Measurements from ENCODE around the gene IL12RB1. TPM values are rescaled to one million over a fixed set of nuclear protein-coding genes. Genes with fewer than 3 reads are reported as not detected.
A peak's percentile ranks its signal among the peaks of the same experiment; 100 is the strongest.

Gene IL12RB1
- total and polyA plus RNA-seq, 2 donors (not counting 3 experiments of a cell fraction or from before 2014, with no cell fraction given): not detected

DNA sequence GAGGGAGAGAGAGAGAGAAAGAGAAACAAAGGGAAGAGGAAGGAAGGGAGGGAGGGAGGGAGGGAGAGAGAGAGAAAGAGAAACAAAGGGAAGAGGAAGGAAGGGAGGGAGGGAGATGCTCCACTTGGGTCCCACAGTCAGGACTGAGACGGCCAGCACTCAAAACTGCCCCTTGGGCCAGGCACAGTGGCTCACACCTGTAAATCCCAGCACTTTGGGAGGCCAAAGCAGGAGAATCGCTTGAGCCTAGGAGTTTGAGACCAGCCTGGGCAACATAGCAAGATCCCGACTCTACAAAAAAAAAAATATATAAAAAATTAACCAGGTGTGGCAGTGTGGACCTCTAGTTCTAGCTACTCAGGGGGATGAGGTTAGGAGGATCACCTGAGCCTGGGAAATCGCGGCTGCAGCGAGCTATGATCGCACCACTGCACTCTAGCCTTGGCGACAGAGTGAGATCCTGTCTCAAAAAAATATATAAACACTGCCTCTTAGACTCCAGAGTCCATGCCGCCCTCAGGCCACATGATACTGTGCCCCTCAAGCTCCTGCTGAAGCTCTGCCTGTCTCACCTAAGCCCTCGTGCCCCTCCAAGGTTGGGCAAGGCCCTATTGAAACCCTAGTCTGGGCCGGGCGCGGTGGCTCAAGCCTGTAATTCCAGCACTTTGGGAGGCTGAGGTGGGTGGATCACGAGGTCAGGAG lies 70.4 kb downstream of the IL12RB1 start:
- ChIA-PET CTCF (interaction anchor here (1.7 kb wide), 1 partner anchor 31 kb away, joined by 4 read pairs; no protein-coding TSS in a partner anchor), POLR2A (no interaction called here)
- peaks cover 26% of the 10 kb centered on the region for H3K4me1 ChIP-seq (ENCODE audit: control insufficient read depth, extremely low read depth, insufficient read depth, low read length)
- H3K9ac ChIP-seq (replicated peaks; ENCODE audit: extremely low read depth, insufficient read depth, low read length): no peak overlapping the region
- H3K9me1 ChIP-seq (replicated peaks; ENCODE audit: control insufficient read depth, extremely low read depth, insufficient read depth, low read length): no peaks in the 10 kb centered on the region
- BruUV-seq (replicated peaks): no TSS peak
- no peak overlapping the region for H2AFZ ChIP-seq (ENCODE audit: low read depth, low read length)
- no peaks in the 10 kb centered on the region for H3K79me2 ChIP-seq (ENCODE audit: control insufficient read depth, insufficient read depth, low read length)
- intact Hi-C loops (cut with micrococcal nuclease) (no loop called here), dilution Hi-C loops (cut with MboI; ENCODE audit: extremely low pct_ligation_motif_present, low sequenced_read_pairs) (no loop called here)
- H3K4me2 ChIP-seq (ENCODE audit: insufficient read depth, low read length): no peak overlapping the region
- H3K4me3 ChIP-seq (replicated peaks in 1 of 3; ENCODE audit: insufficient read depth in 1 of 3, low read depth in 1 of 3, low read length in 3 of 3): no peak overlapping the region
- TF ChIP-seq JUN (IDR thresholded peaks at IDR 0.05; ENCODE audit: borderline replicate concordance, insufficient read depth, insufficient read length, low read depth) (no peak), EZH2 (IDR thresholded peaks at IDR 0.05; ENCODE audit: borderline replicate concordance, low read depth, low read length, severe bottlenecking) (no peak), POLR2A (IDR thresholded peaks at IDR 0.05; ENCODE audit: low read depth, low read length) (no peak), GATA2 (IDR thresholded peaks at IDR 0.05; ENCODE audit: insufficient read depth, insufficient read length, low read depth, low read length) (no peak), MYC (IDR thresholded peaks at IDR 0.05; ENCODE audit: low read depth, low read length) (no peak), POLR2AphosphoS5 (IDR thresholded peaks at IDR 0.05; ENCODE audit: insufficient read depth, low read depth, low read length) (no peak), FOS (IDR thresholded peaks at IDR 0.05; ENCODE audit: borderline replicate concordance, insufficient read depth, low read length) (no peak)
- TF ChIP-seq, protein P1, sequence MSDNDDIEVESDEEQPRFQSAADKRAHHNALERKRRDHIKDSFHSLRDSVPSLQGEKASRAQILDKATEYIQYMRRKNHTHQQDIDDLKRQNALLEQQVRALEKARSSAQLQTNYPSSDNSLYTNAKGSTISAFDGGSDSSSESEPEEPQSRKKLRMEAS (IDR thresholded peaks at IDR 0.05; ENCODE audit: insufficient read depth, insufficient read length): no peak
- TF ChIP-seq, protein P2, sequence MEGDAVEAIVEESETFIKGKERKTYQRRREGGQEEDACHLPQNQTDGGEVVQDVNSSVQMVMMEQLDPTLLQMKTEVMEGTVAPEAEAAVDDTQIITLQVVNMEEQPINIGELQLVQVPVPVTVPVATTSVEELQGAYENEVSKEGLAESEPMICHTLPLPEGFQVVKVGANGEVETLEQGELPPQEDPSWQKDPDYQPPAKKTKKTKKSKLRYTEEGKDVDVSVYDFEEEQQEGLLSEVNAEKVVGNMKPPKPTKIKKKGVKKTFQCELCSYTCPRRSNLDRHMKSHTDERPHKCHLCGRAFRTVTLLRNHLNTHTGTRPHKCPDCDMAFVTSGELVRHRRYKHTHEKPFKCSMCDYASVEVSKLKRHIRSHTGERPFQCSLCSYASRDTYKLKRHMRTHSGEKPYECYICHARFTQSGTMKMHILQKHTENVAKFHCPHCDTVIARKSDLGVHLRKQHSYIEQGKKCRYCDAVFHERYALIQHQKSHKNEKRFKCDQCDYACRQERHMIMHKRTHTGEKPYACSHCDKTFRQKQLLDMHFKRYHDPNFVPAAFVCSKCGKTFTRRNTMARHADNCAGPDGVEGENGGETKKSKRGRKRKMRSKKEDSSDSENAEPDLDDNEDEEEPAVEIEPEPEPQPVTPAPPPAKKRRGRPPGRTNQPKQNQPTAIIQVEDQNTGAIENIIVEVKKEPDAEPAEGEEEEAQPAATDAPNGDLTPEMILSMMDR (IDR thresholded peaks at IDR 0.05; ENCODE audit: extremely low read depth in 1 of 2, insufficient read depth in 1 of 2, low read depth in 1 of 2, low read length in 2 of 2): no peak
- H3K27me3 ChIP-seq (ENCODE audit: control insufficient read depth in 2 of 2, insufficient read depth in 2 of 2, low read length in 2 of 2): no peaks in the 10 kb centered on the region
- no peaks in the 10 kb centered on the region for H3K9me3 ChIP-seq (replicated peaks; ENCODE audit: control insufficient read depth, insufficient read depth, low read length)
- H4K20me1 ChIP-seq (replicated peaks; ENCODE audit: control insufficient read depth, extremely low read depth, insufficient read depth, low read length): no peaks in the 10 kb centered on the region
- DNase-seq (ENCODE audit: low read depth, low spot score) (no peak), FAIRE-seq (peak; percentile 42)
- H3K27ac ChIP-seq (ENCODE audit: insufficient read depth, low read depth, low read length): no peak overlapping the region
- peaks cover 0 to 16% of the 10 kb centered on the region in 2 experiments for H3K36me3 ChIP-seq (ENCODE audit: control insufficient read depth in 2 of 2, extremely low read depth in 1 of 2, insufficient read depth in 2 of 2, low read length in 2 of 2)

Measured in endothelial cell of umbilical vein (primary cell).